Measurements from ENCODE around the gene PIGQ.

PIGQ gene

DNA sequence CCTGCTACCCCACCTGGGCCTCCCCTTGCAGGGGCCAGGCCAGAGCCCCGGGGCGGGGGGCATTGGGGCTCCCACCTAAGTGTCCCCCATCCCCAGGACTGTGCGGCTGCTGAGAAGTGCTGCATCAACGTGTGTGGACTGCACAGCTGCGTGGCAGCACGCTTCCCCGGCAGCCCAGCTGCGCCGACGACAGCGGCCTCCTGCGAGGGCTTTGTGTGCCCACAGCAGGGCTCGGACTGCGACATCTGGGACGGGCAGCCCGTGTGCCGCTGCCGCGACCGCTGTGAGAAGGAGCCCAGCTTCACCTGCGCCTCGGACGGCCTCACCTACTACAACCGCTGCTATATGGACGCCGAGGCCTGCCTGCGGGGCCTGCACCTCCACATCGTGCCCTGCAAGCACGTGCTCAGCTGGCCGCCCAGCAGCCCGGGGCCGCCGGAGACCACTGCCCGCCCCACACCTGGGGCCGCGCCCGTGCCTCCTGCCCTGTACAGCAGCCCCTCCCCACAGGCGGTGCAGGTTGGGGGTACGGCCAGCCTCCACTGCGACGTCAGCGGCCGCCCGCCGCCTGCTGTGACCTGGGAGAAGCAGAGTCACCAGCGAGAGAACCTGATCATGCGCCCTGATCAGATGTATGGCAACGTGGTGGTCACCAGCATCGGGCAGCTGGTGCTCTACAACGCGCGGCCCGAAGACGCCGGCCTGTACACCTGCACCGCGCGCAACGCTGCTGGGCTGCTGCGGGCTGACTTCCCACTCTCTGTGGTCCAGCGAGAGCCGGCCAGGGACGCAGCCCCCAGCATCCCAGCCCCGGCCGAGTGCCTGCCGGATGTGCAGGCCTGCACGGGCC, 62.9 kb downstream of the PIGQ start:
- H3K36me3 ChIP-seq (replicated peaks; ENCODE audit: low read depth, low read length): peaks cover 12% of the 10 kb centered on the region
- H3K9me3 ChIP-seq (ENCODE audit: insufficient read depth, low read length): no peaks in the 10 kb centered on the region
- H4K20me1 ChIP-seq (ENCODE audit: insufficient read depth, low read length): peaks cover 10% of the 10 kb centered on the region; the same call in 1 of the 2 replicates
- peaks cover 16% of the 10 kb centered on the region for H3K79me2 ChIP-seq (ENCODE audit: low read length)
- no peak overlapping the region for H3K4me2 ChIP-seq (ENCODE audit: low read length)
- H3K27ac ChIP-seq (ENCODE audit: low read length): no peak overlapping the region
- no peaks in the 10 kb centered on the region for H3K27me3 ChIP-seq (ENCODE audit: low read depth, low read length)
- no peak for TF ChIP-seq EZH2phosphoT487 (IDR thresholded peaks at IDR 0.05; ENCODE audit: low read depth)
- no peak for TF ChIP-seq CTCF (IDR thresholded peaks at IDR 0.05; ENCODE audit: low read depth, low read length)
- no peak overlapping the region for H3K4me3 ChIP-seq (ENCODE audit: low read length)
- no peak overlapping the region for H2AFZ ChIP-seq (ENCODE audit: low read depth, low read length)
- no peak overlapping the region for H3K9ac ChIP-seq (ENCODE audit: low read length)
- H3K4me1 ChIP-seq (ENCODE audit: low read length): peaks cover 10% of the 10 kb centered on the region

- Histone ChIP-seq H3K9me3 (ENCODE audit: insufficient read depth, low read length) (no peaks in the 10 kb centered on the region), H3K9ac (ENCODE audit: low read length) (no peak overlapping the region), H3K4me2 (ENCODE audit: low read length) (no peak overlapping the region), H3K27ac (ENCODE audit: low read length) (no peak overlapping the region), H4K20me1 (ENCODE audit: insufficient read depth, low read length) (peaks cover 10% of the 10 kb centered on the region; the same call in 1 of the 2 replicates), H3K79me2 (ENCODE audit: low read length) (peaks cover 16% of the 10 kb centered on the region), H3K4me1 (ENCODE audit: low read length) (peaks cover 10% of the 10 kb centered on the region), H2AFZ (ENCODE audit: low read depth, low read length) (no peak overlapping the region), H3K27me3 (ENCODE audit: low read depth, low read length) (no peaks in the 10 kb centered on the region), H3K36me3 (replicated peaks; ENCODE audit: low read depth, low read length) (peaks cover 12% of the 10 kb centered on the region), H3K4me3 (ENCODE audit: low read length) (no peak overlapping the region)
- no peak for TF ChIP-seq CTCF (IDR thresholded peaks at IDR 0.05; ENCODE audit: low read depth, low read length)
- no peak for TF ChIP-seq EZH2phosphoT487 (IDR thresholded peaks at IDR 0.05; ENCODE audit: low read depth)
These were observed 63.7 kb downstream of the PIGQ start for GRCh38 chr16:633336-634050.
